Suppressor macrophage treated with lipopolysaccharide for 1 hour (primary cell): ENCODE data around the gene TOMM34.

Experiments used
- DNase-seq, 3 donors: peaks; one replicate each; pipeline ENCODE4 v3.0.0-alpha.2; 2020 to 2022

The TOMM34 gene

GRCh38 chr20:44930517-44931168 lies 29.6 kb downstream of the TOMM34 start:
- DNase-seq, result no peak

GRCh38 chr20:44928595-44928994 lies 31.6 kb downstream of the TOMM34 start:
- DNase-seq, result no peak

- DNase-seq, result no peak
These were observed 35.7 kb downstream of the TOMM34 start for GRCh38 chr20:44924541-44924940.

GRCh38 chr20:44921447-44921846 lies 38.8 kb downstream of the TOMM34 start:
- DNase-seq, result no peak

GRCh38 chr20:44918761-44919160 lies 41.4 kb downstream of the TOMM34 start:
- DNase-seq, result no peak

- DNase-seq, result no peak
These were observed 41.9 kb downstream of the TOMM34 start for GRCh38 chr20:44918342-44918741.

GRCh38 chr20:44917399-44917798 lies 42.8 kb downstream of the TOMM34 start:
- no peak for DNase-seq

GRCh38 chr20:44916586-44916985 lies 43.6 kb downstream of the TOMM34 start:
- no peak for DNase-seq

GRCh38 chr20:44914924-44915323 lies 45.3 kb downstream of the TOMM34 start:
- DNase-seq, result no peak

GRCh38 chr20:44912189-44912588 lies 48.0 kb downstream of the TOMM34 start:
- no peak for DNase-seq

GRCh38 chr20:44911264-44911921 lies 48.8 kb downstream of the TOMM34 start:
- DNase-seq, result peak; percentile 63 to 68 (median 66)

- no peak for DNase-seq
These were observed 49.4 kb downstream of the TOMM34 start for GRCh38 chr20:44910690-44911262.

- DNase-seq, result peak; percentile 63 to 81 (median 66)
These were observed 50.1 kb downstream of the TOMM34 start, which contains the start of gene PABPC1L for GRCh38 chr20:44909872-44910689. Gene PABPC1L, plus strand, starts transcription at chr20:44910060. Its CDS starts 84 bp downstream, at chr20:44910144.

- no peak for DNase-seq
These were observed 51.0 kb downstream of the TOMM34 start for GRCh38 chr20:44908987-44909871.

- no peak for DNase-seq
These were observed 55.8 kb downstream of the TOMM34 start for GRCh38 chr20:44904377-44904776.

- peak; percentile 47 to 57 (median 55) for DNase-seq
These were observed 58.2 kb downstream of the TOMM34 start for GRCh38 chr20:44901974-44902373.

- no peak for DNase-seq
These were observed 59.9 kb downstream of the TOMM34 start for GRCh38 chr20:44900231-44900854.

GRCh38 chr20:44897133-44897532 lies 63.1 kb downstream of the TOMM34 start:
- no peak for DNase-seq

- peak; percentile 59 to 84 (median 81) for DNase-seq
These were observed 63.6 kb downstream of the TOMM34 start for GRCh38 chr20:44896583-44896982.

GRCh38 chr20:44894959-44895358 lies 65.2 kb downstream of the TOMM34 start:
- DNase-seq, result no peak
